ENCODE measurements around the gene CDT1.

The CDT1 gene

DNA sequence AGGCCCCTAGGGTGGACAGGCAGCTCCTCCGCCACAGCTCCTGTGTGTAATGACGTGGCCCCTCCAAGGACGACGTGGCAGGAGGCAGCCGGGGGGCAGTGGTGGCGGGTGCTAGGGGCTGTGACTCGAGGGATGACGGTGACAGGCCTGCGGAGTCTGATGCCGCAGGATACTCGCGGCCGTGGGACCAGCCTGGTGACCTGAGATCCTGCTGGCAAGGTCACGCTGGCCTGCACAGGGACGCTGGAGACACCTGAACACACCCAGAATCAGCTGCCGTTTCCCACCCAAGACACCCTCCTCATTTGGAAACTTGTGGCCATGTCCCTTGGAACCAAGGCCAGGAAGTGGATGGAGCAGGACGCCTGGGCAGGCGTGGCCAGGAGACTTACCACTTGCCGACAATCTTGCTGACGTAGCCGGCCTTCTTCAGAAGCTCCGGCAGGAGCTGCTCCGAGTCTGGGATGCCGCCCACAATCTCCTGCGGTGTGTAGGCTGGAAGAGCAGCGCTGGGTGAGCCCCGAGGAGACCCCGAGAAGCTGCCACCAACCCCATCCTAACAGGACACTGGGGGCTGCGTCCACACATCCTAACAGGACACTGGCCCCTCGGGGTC lies 37.1 kb downstream of the CDT1 start:
- DNase-seq: no peak

- DNase-seq: no peak
Observed at GRCh38 chr16:88841521-88842307, 38.1 kb downstream of the CDT1 start.

DNA sequence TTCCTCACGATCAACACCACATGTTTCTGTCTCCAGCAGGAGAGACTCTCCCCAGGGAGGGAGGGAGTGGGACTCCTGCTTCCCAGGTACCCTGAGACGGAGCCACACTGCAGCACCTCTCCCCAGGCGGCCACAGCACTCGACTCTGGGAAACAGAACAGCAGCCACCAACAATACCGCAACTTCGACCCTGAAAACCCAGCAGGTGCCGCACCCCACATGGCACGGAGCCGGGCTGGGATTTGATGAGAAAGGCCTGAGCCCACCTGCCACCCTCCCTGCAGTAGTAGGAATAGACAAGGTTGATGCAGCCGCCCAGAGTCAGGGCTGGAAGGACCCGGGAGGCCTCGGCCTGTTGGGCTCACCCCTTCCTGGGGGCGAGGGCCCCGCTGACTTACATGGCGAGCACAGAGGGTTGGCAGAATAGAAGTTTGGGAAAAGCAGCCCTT lies 38.7 kb downstream of the CDT1 start:
- no peak for DNase-seq

GRCh38 chr16:88842806-88843205 lies 39.2 kb downstream of the CDT1 start:
- no peak for DNase-seq

- DNase-seq: no peak
Observed at GRCh38 chr16:88843256-88843655, 39.7 kb downstream of the CDT1 start.

GRCh38 chr16:88844419-88845036 lies 40.9 kb downstream of the CDT1 start:
- no peak for DNase-seq

DNA sequence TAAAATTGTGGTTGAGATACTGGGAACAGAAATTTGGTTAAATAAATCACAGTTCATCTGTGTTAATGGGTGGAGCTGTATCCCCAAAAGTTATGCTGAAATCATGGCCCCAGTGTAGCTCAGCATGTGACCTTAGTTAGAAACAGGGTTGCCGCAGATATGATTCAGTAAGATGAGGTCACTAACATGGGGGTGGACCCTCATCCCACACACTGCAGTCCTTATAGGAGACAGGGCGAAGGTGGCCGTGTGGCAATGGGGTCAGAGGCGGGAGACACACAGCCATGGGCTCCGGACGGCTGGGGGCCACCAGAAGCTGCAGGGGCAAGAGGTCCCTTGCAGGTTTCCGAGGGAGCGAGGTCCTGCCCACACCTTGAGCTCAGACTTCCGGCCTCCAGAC lies 42.5 kb downstream of the CDT1 start:
- DNase-seq: no peak

DNA sequence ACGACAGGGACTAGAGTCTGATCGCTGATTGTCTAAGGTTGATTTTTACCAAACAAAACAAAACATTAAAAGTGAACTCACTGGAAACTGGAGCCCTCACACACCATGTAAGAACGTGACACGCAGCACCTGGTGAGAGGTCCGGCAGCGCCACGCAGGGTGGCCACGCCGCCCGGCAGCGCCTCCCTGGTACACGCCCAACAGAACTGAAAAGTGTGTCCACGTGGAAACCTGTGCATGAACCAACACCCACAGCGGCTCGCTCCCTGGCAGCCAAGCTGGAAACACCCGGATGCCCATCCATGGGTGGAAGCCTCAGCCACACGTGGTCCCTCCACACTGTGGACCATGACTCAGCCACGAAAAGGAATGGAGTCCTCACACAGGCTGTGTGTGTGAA lies 44.1 kb downstream of the CDT1 start:
- DNase-seq: no peak

DNA sequence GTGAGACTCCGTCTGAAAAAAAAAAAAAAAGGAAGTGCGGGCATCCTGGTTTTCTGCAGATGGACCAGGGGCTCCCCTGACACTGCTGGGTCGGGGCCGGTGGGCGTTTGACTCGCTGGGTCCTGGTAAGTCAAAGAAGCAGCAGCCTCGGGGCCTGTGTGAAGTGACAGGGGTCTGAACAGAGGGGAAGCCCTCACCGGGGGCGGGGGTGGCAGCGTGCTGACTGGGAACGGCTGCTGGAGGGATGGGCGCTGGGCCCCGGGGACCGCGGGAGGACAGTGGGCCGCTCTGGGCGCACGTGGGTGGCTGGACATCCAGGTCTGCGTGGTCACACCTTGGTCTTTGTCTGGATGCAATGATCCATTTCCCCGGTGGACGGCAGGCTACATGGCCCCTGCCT lies 45.0 kb downstream of the CDT1 start:
- no peak for DNase-seq

- DNase-seq: no peak
Observed at GRCh38 chr16:88850531-88851199, 47.1 kb downstream of the CDT1 start.

DNA sequence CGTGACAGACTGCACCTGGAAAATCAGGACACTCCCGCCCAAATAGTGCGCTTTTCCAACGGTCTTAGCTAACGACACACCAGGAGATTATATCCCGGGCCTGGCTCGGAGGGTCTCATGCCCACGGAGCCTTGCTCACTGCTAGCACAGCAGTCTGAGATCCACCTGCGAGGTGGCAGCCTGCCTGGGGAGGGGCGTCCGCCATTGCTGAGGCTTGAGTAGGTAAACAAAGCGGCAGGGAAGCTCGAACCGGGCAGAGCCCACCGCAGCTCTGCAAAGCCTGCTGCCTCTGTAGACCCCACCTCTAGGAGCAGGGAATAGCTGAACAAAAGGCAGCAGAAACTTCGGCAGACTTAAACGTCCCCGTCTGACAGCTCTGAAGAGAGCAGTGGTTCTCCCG lies 48.0 kb downstream of the CDT1 start:
- no peak for DNase-seq

- DNase-seq: no peak
Observed at GRCh38 chr16:88853325-88853941, 49.8 kb downstream of the CDT1 start.

- peak; percentile 43 for DNase-seq
Observed at GRCh38 chr16:88854306-88855111, 50.9 kb downstream of the CDT1 start.

DNA sequence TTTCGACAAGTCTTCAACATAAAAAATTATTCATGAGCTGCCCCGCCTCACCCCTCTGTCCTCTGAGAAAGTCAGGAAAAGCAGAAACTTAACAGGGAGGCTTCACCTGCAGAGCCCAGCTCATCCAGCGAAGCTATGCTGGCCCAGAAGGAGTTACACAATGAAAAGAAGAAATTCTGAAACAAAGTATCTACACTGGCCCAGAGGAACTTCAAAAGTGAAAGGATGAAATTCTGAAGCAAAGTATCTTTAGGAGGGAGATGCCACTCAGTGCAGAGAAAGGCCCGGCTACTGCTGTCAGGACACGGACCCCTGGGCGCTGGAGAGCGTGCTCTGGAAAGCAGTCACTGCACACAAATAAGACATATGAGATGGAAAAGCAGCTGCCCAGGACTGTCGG lies 51.6 kb downstream of the CDT1 start:
- DNase-seq: no peak

DNA sequence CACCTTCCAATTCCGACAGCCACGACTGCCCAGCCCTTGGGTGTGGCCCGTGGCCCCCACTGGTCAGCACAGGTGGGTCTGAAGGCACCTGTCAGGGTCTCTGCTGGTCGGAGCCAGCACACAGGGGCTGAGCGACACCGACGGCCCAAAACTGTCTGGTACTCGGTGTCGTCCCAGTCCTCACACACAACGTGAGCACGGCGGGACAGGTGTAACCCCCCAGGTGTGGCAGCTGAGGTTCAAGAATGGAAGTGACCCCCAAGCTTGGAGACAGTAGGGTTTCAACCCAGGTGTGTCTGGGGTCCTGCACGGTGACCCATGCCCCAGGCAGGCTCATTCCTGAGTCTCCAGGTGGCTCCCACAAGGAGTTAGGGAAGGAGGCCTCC lies 52.1 kb downstream of the CDT1 start:
- DNase-seq: no peak

GRCh38 chr16:88856122-88856827 lies 52.7 kb downstream of the CDT1 start:
- no peak for DNase-seq

DNA sequence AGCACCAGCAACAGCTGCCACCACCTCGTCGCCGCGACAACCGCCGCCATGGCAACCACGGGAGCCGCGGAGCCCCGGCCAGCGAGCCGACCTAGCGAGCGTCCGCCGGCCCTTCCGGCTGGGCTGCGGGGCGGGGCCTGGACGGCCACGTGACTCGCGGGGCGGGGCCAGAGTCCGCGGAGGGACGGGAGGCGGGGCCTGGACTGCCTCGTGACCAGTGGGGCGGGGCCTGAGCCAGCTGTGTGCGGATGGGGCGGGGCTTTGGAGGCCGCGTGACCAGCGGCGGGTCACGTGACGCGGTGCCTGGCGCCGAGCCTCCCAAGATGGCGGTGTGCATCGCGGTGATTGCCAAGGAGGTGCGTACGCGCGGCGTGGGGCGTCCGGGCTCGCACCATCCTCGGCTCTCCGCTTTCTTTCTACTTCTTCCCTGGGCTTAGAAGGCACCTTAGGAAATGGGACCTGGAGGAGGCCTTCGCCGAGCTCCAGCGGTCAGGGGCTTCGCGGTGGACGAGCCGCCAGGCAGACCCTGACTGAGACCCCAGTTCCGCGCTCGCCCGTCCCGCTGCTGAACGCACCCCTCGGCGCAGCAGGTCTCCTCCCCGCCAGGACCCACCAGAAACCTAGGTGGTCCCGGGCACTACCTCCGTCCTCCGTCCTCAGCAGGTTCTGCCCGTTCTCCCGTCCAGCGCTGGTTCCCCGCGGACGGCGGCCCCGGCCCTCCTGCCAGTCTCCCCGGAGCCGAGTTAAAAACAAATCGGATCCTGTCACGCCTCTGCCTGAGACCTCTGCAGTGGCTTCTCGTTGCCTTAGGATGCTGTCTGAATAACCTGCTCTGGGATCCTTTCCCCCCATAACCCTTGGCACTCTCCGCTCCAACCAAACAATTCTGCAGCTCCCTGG lies 53.5 kb downstream of the CDT1 start, which contains the start of the genes GALNS and TRAPPC2L:
Gene GALNS, minus strand, starts transcription at position 120 of the 900 bp plus-strand sequence. Its CDS starts 70 bp downstream, at position 50.
Gene TRAPPC2L, plus strand, starts transcription at position 300 of the 900 bp plus-strand sequence. Its CDS starts 24 bp downstream, at position 324.
- DNase-seq: peak; percentile 100

DNA sequence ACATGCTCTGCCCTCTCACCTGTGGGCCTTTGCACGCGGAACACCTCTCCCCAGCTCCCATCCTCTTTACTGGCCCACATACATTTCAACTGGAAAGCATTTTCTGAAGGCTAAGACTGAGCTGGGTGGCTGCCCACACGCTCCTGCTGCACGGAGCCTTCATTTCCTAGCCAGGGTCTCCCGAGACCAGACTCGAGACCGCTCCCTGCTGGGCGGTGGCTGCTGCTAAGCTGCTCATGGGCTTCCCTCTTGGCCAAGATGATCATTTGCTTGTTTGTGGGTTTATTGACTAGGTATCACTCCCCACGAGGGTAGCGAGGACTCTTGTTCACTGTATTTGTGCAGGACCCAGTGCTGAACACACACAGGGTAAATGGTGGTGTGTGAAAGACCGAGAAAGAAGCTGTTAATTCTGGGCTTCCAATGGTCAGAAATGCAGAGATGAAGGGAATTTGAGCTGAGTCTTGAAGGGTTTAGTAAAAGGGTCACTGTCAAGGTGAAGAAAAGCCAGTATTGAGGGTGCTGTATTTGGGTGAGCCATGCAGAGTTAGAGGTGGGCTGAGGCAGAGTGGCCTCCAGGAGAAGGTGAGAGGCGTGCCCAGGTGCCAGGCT lies 54.2 kb downstream of the CDT1 start:
- peak; percentile 79 for DNase-seq

Measured in stimulated activated CD8-positive, alpha-beta memory T cell treated with anti-CD3 and anti-CD28 coated beads, Interleukin-4, amount 100 ng/mL, for 48 hours (primary cell).